ENCODE measurements around the gene SERTAD4.

DNA sequence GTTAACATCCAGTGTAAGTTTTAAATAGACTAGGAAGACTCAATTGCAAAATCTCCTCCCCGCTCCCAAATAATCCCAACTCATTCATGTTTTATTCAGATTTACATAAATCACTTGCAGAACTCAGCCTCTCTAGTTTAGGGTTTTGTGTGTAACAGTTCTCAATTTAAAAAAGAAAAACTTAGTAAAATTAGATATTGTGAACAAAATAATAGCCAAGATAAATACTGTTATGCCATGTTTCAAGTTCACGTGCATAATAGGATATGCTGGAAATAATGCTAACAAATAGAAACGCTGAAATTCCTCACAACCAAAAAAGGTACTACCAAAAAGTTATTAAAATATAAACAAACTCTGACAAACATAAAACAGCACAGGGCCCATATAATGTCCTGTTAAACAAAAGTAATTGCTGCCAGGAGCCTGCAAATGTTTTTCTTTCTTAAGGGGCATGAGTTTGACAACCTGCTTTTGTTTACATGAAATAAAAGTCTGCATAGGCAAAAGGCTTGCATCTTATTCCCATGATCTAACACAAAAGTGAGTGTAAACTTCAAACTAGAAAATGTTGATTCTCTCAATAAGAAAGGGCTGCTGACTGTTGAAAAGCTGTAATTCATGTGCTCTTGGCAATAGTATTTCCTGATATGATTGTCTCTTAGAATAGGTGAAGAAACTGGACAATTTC is 2.9 kb downstream of the SERTAD4 start:
- TF ChIP-seq, protein P1, sequence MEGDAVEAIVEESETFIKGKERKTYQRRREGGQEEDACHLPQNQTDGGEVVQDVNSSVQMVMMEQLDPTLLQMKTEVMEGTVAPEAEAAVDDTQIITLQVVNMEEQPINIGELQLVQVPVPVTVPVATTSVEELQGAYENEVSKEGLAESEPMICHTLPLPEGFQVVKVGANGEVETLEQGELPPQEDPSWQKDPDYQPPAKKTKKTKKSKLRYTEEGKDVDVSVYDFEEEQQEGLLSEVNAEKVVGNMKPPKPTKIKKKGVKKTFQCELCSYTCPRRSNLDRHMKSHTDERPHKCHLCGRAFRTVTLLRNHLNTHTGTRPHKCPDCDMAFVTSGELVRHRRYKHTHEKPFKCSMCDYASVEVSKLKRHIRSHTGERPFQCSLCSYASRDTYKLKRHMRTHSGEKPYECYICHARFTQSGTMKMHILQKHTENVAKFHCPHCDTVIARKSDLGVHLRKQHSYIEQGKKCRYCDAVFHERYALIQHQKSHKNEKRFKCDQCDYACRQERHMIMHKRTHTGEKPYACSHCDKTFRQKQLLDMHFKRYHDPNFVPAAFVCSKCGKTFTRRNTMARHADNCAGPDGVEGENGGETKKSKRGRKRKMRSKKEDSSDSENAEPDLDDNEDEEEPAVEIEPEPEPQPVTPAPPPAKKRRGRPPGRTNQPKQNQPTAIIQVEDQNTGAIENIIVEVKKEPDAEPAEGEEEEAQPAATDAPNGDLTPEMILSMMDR (conservative IDR thresholded peaks at IDR 0.05 in 1 of 2, IDR thresholded peaks at IDR 0.05 in 1 of 2; ENCODE audit: low read depth in 1 of 2, low read length in 2 of 2) = no peak
- no peak for TF ChIP-seq EZH2 (IDR thresholded peaks at IDR 0.05; ENCODE audit: low read length, missing control alignments)
